Hematopoietic multipotent progenitor cell treated with erythropoietin and hydrocortisone succinate and interleukin-3 and kit ligand, for 15 days (in vitro differentiated cells): Measurements from ENCODE around the gene AP3S2.

Experiments
- DNase-seq: peaks from one replicate; pipeline ENCODE4 v3.0.0-alpha.2; 2015; ENCODE audit warnings: low spot score

Gene AP3S2

GRCh38 chr15:89814112-89814742 lies 79.6 kb downstream of the AP3S2 start:
- no peak for DNase-seq

- DNase-seq, result no peak
Observed at GRCh38 chr15:89813381-89814111, 80.2 kb downstream of the AP3S2 start.

GRCh38 chr15:89812847-89813320 lies 80.9 kb downstream of the AP3S2 start:
- no peak for DNase-seq

GRCh38 chr15:89812011-89812846 lies 81.6 kb downstream of the AP3S2 start:
- DNase-seq, result no peak

GRCh38 chr15:89810837-89811236 lies 83.0 kb downstream of the AP3S2 start:
- no peak for DNase-seq

GRCh38 chr15:89809787-89810148 lies 84.0 kb downstream of the AP3S2 start:
- DNase-seq, result no peak

- no peak for DNase-seq
Observed at GRCh38 chr15:89809093-89809786, 84.6 kb downstream of the AP3S2 start.

- DNase-seq, result no peak
Observed at GRCh38 chr15:89808160-89808870, 85.5 kb downstream of the AP3S2 start.

- DNase-seq, result no peak
Observed at GRCh38 chr15:89807689-89808088, 86.1 kb downstream of the AP3S2 start.

- DNase-seq, result no peak
Observed at GRCh38 chr15:89806559-89807550, 86.9 kb downstream of the AP3S2 start.

GRCh38 chr15:89806210-89806558 lies 87.6 kb downstream of the AP3S2 start:
- no peak for DNase-seq

- no peak for DNase-seq
Observed at GRCh38 chr15:89805241-89806209, 88.3 kb downstream of the AP3S2 start.

- no peak for DNase-seq
Observed at GRCh38 chr15:89803941-89804800, 89.6 kb downstream of the AP3S2 start.

- DNase-seq, result no peak
Observed at GRCh38 chr15:89802986-89803824, 90.6 kb downstream of the AP3S2 start.

- DNase-seq, result no peak
Observed at GRCh38 chr15:89802231-89802928, 91.4 kb downstream of the AP3S2 start.

GRCh38 chr15:89801471-89802195 lies 92.2 kb downstream of the AP3S2 start:
- DNase-seq, result no peak
